HG03139 (cell line): ENCODE measurements around the gene PHYHD1.
A peak's percentile ranks its signal among the peaks of the same experiment; 100 is the strongest.

Experiments used
- ATAC-seq: cut with Tn5 transposase; IDR thresholded peaks from one replicate; pipeline ENCODE4 v1.9.1; 2021; ENCODE audit not compliant: unreplicated experiment

Gene PHYHD1

GRCh38 chr9:128920381-128921058 is at the start of gene PHYHD1:
Gene PHYHD1 (plus strand): TSS chr9:128920982. CDS start chr9:128922324, 1,342 bp downstream.
- ATAC-seq, result no peak

GRCh38 chr9:128877852-128878251 is 42.9 kb upstream of the PHYHD1 start:
- ATAC-seq, result no peak

- ATAC-seq, result peak; percentile 85
Measured at GRCh38 chr9:128881884-128882676, 38.7 kb upstream of the PHYHD1 start, which contains the start of the genes KYAT1 and LRRC8A. Gene KYAT1 (minus strand): TSS chr9:128881950. CDS start chr9:128845405, 36,545 bp downstream. Gene LRRC8A (plus strand): TSS chr9:128882133. CDS start chr9:128907165, 25,032 bp downstream.

GRCh38 chr9:128882677-128883603 is 37.8 kb upstream of the PHYHD1 start:
- no peak for ATAC-seq

GRCh38 chr9:128884164-128884563 is 36.6 kb upstream of the PHYHD1 start:
- ATAC-seq, result no peak

GRCh38 chr9:128885376-128885775 is 35.4 kb upstream of the PHYHD1 start:
- no peak for ATAC-seq

- no peak for ATAC-seq
Measured at GRCh38 chr9:128885798-128886197, 35.0 kb upstream of the PHYHD1 start.

- no peak for ATAC-seq
Measured at GRCh38 chr9:128886211-128886891, 34.4 kb upstream of the PHYHD1 start.

- ATAC-seq, result no peak
Measured at GRCh38 chr9:128887049-128887448, 33.7 kb upstream of the PHYHD1 start.

GRCh38 chr9:128887914-128888350 is 32.9 kb upstream of the PHYHD1 start:
- ATAC-seq, result no peak

GRCh38 chr9:128891321-128892220 is 29.2 kb upstream of the PHYHD1 start:
- ATAC-seq, result no peak

GRCh38 chr9:128892221-128892921 is 28.4 kb upstream of the PHYHD1 start:
- ATAC-seq, result no peak

- ATAC-seq, result no peak
Measured at GRCh38 chr9:128893354-128893753, 27.4 kb upstream of the PHYHD1 start.

GRCh38 chr9:128894764-128895163 is 26.0 kb upstream of the PHYHD1 start:
- ATAC-seq, result no peak

- no peak for ATAC-seq
Measured at GRCh38 chr9:128895556-128895955, 25.2 kb upstream of the PHYHD1 start.

- no peak for ATAC-seq
Measured at GRCh38 chr9:128898382-128898781, 22.4 kb upstream of the PHYHD1 start.

- ATAC-seq, result no peak
Measured at GRCh38 chr9:128898845-128899565, 21.8 kb upstream of the PHYHD1 start.
